GM19397 (cell line): Measurements from ENCODE around the gene RAB7B.

Experiments
- ATAC-seq: cut with Tn5 transposase; IDR thresholded peaks from one replicate; pipeline ENCODE4 v1.9.1; 2021; ENCODE audit warnings: mild to moderate bottlenecking, moderate library complexity; ENCODE audit not compliant: unreplicated experiment

RAB7B gene

GRCh38 chr1:205930195-205930577 lies 73.0 kb downstream of the RAB7B start:
- ATAC-seq: no peak

- ATAC-seq: no peak
Observed at GRCh38 chr1:205929496-205930194, 73.5 kb downstream of the RAB7B start.

GRCh38 chr1:205928317-205928716 lies 74.9 kb downstream of the RAB7B start:
- ATAC-seq: no peak

- no peak for ATAC-seq
Observed at GRCh38 chr1:205927676-205928075, 75.5 kb downstream of the RAB7B start.

- no peak for ATAC-seq
Observed at GRCh38 chr1:205927247-205927646, 75.9 kb downstream of the RAB7B start.
